ENCODE measurements around the gene SPINK1. TPM values are rescaled to one million over a fixed set of nuclear protein-coding genes. Genes with fewer than 3 reads are reported as not detected.

SPINK1 gene
- polyA plus RNA-seq, 1 experiment = not detected

DNA sequence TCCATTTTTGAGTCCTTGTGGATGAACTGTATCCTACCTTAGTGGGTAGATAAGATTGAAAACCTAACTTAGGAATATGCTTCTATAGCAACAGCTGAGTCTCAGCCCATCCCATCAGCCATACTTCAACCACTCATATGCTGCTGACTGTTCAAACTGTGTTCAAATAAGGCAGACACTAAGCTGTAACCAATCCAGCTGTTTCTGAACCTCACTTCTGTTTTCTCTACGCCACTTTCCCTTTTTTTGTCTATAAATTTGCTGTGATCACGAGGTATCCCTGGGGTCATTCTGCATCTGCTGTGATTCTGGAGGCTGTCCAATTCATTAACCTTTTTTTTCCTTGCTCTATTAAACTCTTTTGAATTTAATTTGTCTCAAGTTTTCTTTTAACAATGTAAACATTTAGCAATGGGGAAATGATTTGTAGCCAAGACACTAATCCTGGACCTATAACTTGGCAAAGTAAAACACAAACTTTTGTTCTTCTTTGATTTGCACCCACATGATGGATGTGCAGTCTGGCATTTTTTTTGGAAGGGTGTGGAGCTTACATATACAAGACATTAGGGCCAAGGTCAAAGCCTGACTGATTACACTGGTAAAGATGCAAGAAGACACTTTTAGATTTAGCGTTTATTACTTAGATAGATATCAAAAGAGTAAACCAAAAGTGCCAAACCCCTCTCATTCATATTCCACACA lies 32.1 kb upstream of the SPINK1 start:
- ChIA-PET POLR2A (no interaction called here), CTCF (interaction anchor here (0.7 to 1.0 kb wide), 2 partner anchors 13 to 235 kb away, joined by 3 read pairs; no protein-coding TSS in a partner anchor)
- H3K36me3 ChIP-seq (ENCODE audit: control insufficient read depth, insufficient read depth, low read length) = no peaks in the 10 kb centered on the region

DNA sequence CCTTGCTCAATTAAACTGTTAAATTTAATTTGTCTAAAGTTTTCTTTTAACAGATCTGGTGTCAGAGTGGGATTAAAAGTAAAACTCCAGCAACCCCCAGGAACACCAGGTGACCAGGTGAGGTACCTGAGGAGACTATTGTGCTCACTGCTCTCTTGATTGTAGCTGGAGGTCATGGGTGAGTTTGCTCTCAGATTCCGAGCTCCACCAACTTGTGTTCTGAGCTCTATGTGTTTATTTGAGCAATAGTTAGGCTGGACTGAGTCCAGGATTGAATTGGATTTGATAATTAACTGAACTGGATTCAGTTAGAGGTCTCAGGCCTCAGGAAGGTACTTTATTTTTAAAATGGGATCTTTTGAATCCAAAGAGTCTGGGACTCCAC lies 29.2 kb upstream of the SPINK1 start:
- DNase-seq (ENCODE audit: low read depth) = no peak
- POLR2A ChIA-PET = interaction anchor here (0.6 kb wide), 1 partner anchor 79 kb away, joined by 4 read pairs; no protein-coding TSS in a partner anchor
- TF ChIP-seq, protein P1, sequence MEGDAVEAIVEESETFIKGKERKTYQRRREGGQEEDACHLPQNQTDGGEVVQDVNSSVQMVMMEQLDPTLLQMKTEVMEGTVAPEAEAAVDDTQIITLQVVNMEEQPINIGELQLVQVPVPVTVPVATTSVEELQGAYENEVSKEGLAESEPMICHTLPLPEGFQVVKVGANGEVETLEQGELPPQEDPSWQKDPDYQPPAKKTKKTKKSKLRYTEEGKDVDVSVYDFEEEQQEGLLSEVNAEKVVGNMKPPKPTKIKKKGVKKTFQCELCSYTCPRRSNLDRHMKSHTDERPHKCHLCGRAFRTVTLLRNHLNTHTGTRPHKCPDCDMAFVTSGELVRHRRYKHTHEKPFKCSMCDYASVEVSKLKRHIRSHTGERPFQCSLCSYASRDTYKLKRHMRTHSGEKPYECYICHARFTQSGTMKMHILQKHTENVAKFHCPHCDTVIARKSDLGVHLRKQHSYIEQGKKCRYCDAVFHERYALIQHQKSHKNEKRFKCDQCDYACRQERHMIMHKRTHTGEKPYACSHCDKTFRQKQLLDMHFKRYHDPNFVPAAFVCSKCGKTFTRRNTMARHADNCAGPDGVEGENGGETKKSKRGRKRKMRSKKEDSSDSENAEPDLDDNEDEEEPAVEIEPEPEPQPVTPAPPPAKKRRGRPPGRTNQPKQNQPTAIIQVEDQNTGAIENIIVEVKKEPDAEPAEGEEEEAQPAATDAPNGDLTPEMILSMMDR (IDR thresholded peaks at IDR 0.05; ENCODE audit: insufficient read depth, low read depth, low read length) = no peak
- CTCF ChIA-PET = no interaction called here
- Histone ChIP-seq H3K27me3 (ENCODE audit: control insufficient read depth, insufficient read depth, low read length) (no peaks in the 10 kb centered on the region), H3K36me3 (ENCODE audit: control insufficient read depth, insufficient read depth, low read length) (no peaks in the 10 kb centered on the region), H3K4me3 (ENCODE audit: low read depth, low read length) (no peak overlapping the region)

More for the DNA sequence above, 32.1 kb upstream of the SPINK1 start:
- DNase-seq (ENCODE audit: low read depth) = no peak
- no peaks in the 10 kb centered on the region for H3K27me3 ChIP-seq (ENCODE audit: control insufficient read depth, insufficient read depth, low read length)
- H3K4me3 ChIP-seq (ENCODE audit: low read depth, low read length) = no peak overlapping the region
- TF ChIP-seq, protein P1 (IDR thresholded peaks at IDR 0.05; ENCODE audit: insufficient read depth, low read depth, low read length) = no peak

DNA sequence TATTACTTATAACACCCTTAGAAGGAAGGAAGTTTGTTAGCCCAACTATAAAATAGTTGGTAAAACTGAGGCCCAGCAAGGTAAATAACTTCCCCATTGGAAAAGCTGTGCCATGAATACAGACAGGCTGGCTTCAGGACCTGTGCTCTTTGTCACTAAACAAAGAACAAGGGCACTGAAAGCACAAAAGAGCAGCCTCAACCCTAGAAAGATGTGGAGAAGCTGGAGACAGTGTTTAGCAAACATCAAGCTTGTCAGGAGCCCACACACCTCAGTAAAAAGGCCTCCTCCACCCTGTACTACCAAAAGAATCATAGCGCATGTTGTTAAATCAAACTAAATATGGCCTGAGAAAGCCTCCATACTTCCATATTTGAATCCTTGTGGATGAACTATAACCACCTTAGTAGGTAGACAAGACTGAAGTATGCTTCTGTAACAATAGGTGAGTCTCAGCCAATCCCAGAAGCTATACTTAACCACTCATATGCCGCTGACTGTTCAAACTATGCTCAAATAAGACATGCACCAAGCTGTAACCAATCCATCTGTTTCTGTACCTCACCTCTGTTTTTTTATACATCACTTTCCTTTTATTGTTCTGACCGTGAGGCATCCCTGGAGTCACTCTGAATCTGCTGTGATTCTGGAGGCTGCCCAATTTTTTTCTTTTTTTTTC lies 28.6 kb upstream of the SPINK1 start:
- DNase-seq (ENCODE audit: low read depth) = no peak
- POLR2A ChIA-PET = no interaction called here
- no peaks in the 10 kb centered on the region for H3K27me3 ChIP-seq (ENCODE audit: control insufficient read depth, insufficient read depth, low read length)
- H3K36me3 ChIP-seq (ENCODE audit: control insufficient read depth, insufficient read depth, low read length) = no peaks in the 10 kb centered on the region
- TF ChIP-seq, protein P1 (IDR thresholded peaks at IDR 0.05; ENCODE audit: insufficient read depth, low read depth, low read length) = no peak
- no peak overlapping the region for H3K4me3 ChIP-seq (ENCODE audit: low read depth, low read length)
- CTCF ChIA-PET = no interaction called here

DNA sequence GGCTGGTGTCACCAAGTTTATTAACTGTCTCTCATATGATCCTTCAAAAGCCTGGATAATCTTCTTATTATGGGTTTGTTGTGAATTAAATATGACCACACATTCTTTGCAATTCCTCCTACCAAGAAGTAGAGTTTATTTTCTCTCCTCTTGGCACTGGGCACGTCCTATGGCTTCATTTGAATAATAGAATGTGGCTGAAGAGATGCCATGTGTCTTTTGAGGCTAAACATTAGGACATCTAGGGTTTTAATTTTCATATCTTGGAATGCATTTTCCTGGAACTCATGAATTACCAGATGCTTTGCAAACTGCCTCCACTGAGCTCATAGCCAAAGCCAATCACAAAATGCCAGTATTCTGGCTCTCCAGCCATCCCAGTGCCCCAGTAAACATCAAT lies 27.1 kb upstream of the SPINK1 start:
- Histone ChIP-seq H3K36me3 (ENCODE audit: control insufficient read depth, insufficient read depth, low read length) (no peaks in the 10 kb centered on the region), H3K4me3 (ENCODE audit: low read depth, low read length) (no peak overlapping the region), H3K27me3 (ENCODE audit: control insufficient read depth, insufficient read depth, low read length) (no peaks in the 10 kb centered on the region)
- TF ChIP-seq, protein P1 (IDR thresholded peaks at IDR 0.05; ENCODE audit: insufficient read depth, low read depth, low read length) = no peak
- DNase-seq (ENCODE audit: low read depth) = no peak
- ChIA-PET POLR2A (no interaction called here), CTCF (interaction anchor here (0.9 to 3.5 kb wide), 6 partner anchors 10 to 79 kb away, joined by 3 to 27 read pairs (median 4); no protein-coding TSS in a partner anchor)

DNA sequence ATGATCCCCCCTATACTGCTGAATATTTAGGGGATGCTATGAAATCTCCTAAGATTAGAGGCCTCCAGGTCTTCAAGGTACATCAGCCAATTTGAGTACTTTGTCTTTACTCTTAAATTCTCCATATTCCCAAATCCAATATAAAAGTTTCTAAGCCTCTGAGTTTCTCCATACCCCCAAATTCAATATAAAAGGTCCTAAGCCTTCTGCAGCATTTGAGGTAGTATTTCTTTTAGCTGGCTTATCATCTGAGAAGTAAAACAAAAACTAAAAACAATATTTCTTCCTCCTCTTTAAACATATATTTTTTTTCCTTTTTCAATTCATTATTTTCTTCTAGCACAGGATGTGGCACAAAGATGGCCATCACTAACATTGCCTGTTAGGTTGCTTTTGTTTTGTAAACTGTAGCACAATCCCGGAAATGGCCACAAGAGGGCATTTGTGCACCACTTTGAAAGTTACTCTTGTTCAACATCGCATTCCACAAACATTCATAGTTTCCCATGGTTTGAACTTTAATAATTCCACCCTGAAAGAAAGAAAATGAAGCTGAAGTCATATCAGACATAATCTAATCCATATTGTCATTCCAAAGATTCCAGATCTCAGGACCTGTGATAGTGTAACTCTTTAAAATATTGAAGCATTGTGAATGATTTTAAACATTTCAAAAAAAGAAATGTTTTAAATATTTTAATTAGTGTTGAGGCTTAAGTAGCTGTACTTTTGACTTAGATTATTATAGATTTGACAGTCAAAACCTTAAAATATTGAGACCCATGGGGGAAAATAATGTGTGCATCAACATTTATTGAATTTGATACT lies 26.0 kb upstream of the SPINK1 start:
- TF ChIP-seq, protein P1 (IDR thresholded peaks at IDR 0.05; ENCODE audit: insufficient read depth, low read depth, low read length) = peak; percentile 86
- ChIA-PET CTCF (interaction anchor here (0.6 to 3.5 kb wide), 11 partner anchors 9 to 892 kb away, joined by 3 to 27 read pairs (median 4); partner anchors contain the start of gene SCGB3A2), POLR2A (no interaction called here)
- Histone ChIP-seq H3K27me3 (ENCODE audit: control insufficient read depth, insufficient read depth, low read length) (no peaks in the 10 kb centered on the region), H3K4me3 (ENCODE audit: low read depth, low read length) (no peak overlapping the region), H3K36me3 (ENCODE audit: control insufficient read depth, insufficient read depth, low read length) (no peaks in the 10 kb centered on the region)
- peak; percentile 2 for DNase-seq (ENCODE audit: low read depth)
